Smooth muscle cell (in vitro differentiated cells): ENCODE data around the gene ATP6V0E1. TPM values are rescaled to one million over a fixed set of nuclear protein-coding genes. Genes with fewer than 3 reads are reported as not detected.

Experiments
- DNase-seq: peaks from one replicate; lab custom pipeline; 2025; ENCODE audit not compliant: unreplicated experiment; lab: John Stamatoyannopoulos, UW
- H2AFZ ChIP-seq: fragments of 200-600 bp; sonication (generic); 2 replicates; pipeline ENCODE4 v1.6.0; 2016; ENCODE audit warnings: antibody characterized with exemption, low read depth, mild to moderate bottlenecking
- H3F3A ChIP-seq: fragments of 200-600 bp; sonication (generic); 2 replicates; pipeline ENCODE4 v1.6.0; 2017; ENCODE audit warnings: antibody characterized with exemption, low read depth
- H3K27ac ChIP-seq: fragments of 200-600 bp; sonication (generic); 2 replicates; pipeline ENCODE4 v1.5.1; 2016; ENCODE audit warnings: low read depth, mild to moderate bottlenecking
- H3K27me3 ChIP-seq: fragments of 200-600 bp; sonication (generic); 2 replicates; pipeline ENCODE4 v1.6.1; 2016; ENCODE audit warnings: low read depth, mild to moderate bottlenecking
- H3K36me3 ChIP-seq: fragments of 200-600 bp; sonication (generic); 2 replicates; pipeline ENCODE4 v1.5.1; 2016; ENCODE audit warnings: low read depth
- H3K4me1 ChIP-seq: fragments of 200-600 bp; sonication (generic); 2 replicates; pipeline ENCODE4 v1.5.1; 2016; ENCODE audit warnings: low read depth
- H3K4me2 ChIP-seq: fragments of 200-600 bp; sonication (generic); 2 replicates; pipeline ENCODE4 v1.6.0; 2016; ENCODE audit warnings: mild to moderate bottlenecking
- H3K4me3 ChIP-seq: fragments of 200-600 bp; sonication (generic); 2 replicates; pipeline ENCODE4 v1.5.1; 2016; ENCODE audit warnings: mild to moderate bottlenecking
- H3K79me2 ChIP-seq: fragments of 200-600 bp; sonication (generic); 2 replicates; pipeline ENCODE4 v1.6.0; 2016; ENCODE audit warnings: low read depth, mild to moderate bottlenecking
- H3K9ac ChIP-seq: fragments of 200-600 bp; sonication (generic); 2 replicates; pipeline ENCODE4 v1.6.0; 2016; ENCODE audit warnings: low read depth
- H3K9me3 ChIP-seq: fragments of 200-600 bp; sonication (generic); replicated peaks from 2 replicates; pipeline ENCODE4 v1.5.1; 2016; ENCODE audit warnings: low read depth
- H4K20me1 ChIP-seq: fragments of 200-600 bp; sonication (generic); 2 replicates; pipeline ENCODE4 v1.6.0; 2016; ENCODE audit warnings: low read depth
- CTCF ChIP-seq: fragments of 200-600 bp; sonication (generic); IDR thresholded peaks from 2 replicates; pipeline ENCODE4 v1.5.1; 2017; ENCODE audit warnings: borderline replicate concordance, mild to moderate bottlenecking, antibody characterized with exemption; ENCODE audit not compliant: insufficient read depth, poor library complexity, severe bottlenecking
- WGBS: methylation state at CpG from one replicate; pipeline ENCODE4 v1.1.7; 2016; ENCODE audit warnings: low lambda C conversion rate; 5-methylcytosine and 5-hydroxymethylcytosine counted together
- polyA plus RNA-seq: library from polyadenylated mRNA; unstranded; fragments of >200 nt; fragmentation: Nextera tagmentation; extraction: Ambion mirVana; gene quantifications from 2 replicates; pipeline ENCODE4 v1.2.1, GENCODE V29; 2016
- total RNA-seq: library from RNA; depleted of rRNA; stranded (reverse); fragments of >200 nt; gene quantifications from 2 replicates; pipeline ENCODE4 v1.2.3, GENCODE V29; 2014

ATP6V0E1 gene
- total and polyA plus RNA-seq, 2 experiments from 2014 or later, result 247 to 431 TPM

- H3K4me1 ChIP-seq, result no peaks in the 10 kb centered on the region
- no peaks in the 10 kb centered on the region for H3K27me3 ChIP-seq
- H2AFZ ChIP-seq, result no peak overlapping the region
- no peak overlapping the region for H3K4me2 ChIP-seq
- DNase-seq, result no peak
- no peaks in the 10 kb centered on the region for H3K9me3 ChIP-seq
- no peaks in the 10 kb centered on the region for H4K20me1 ChIP-seq
- H3K9ac ChIP-seq, result no peak overlapping the region
- no peak overlapping the region for H3K27ac ChIP-seq
- H3K4me3 ChIP-seq, result no peak overlapping the region
- 78% methylated on average over 6 of the region's 6 CpGs for WGBS
- H3F3A ChIP-seq, result no peaks in the 10 kb centered on the region
- H3K36me3 ChIP-seq, result no peaks in the 10 kb centered on the region
- no peaks in the 10 kb centered on the region for H3K79me2 ChIP-seq
- TF ChIP-seq CTCF, result no peak
These were observed 64.2 kb downstream of the ATP6V0E1 start for GRCh38 chr5:173047838-173048105.

GRCh38 chr5:173050791-173051190, 67.2 kb downstream of the ATP6V0E1 start:
- DNase-seq, result no peak
- Histone ChIP-seq H3K27me3 (no peaks in the 10 kb centered on the region), H4K20me1 (no peaks in the 10 kb centered on the region), H3F3A (no peaks in the 10 kb centered on the region), H2AFZ (no peak overlapping the region), H3K4me3 (no peak overlapping the region), H3K36me3 (no peaks in the 10 kb centered on the region), H3K9ac (no peak overlapping the region), H3K27ac (no peak overlapping the region), H3K9me3 (no peaks in the 10 kb centered on the region), H3K4me1 (no peaks in the 10 kb centered on the region), H3K79me2 (no peaks in the 10 kb centered on the region), H3K4me2 (no peak overlapping the region)
- WGBS, result 77% methylated on average over 2 of the region's 2 CpGs
- TF ChIP-seq CTCF, result no peak

- no peaks in the 10 kb centered on the region for H3K27me3 ChIP-seq
- 71% methylated on average over 5 of the region's 5 CpGs for WGBS
- H3F3A ChIP-seq, result no peaks in the 10 kb centered on the region
- H3K4me1 ChIP-seq, result no peaks in the 10 kb centered on the region
- no peak overlapping the region for H2AFZ ChIP-seq
- H3K36me3 ChIP-seq, result no peaks in the 10 kb centered on the region
- no peak overlapping the region for H3K4me3 ChIP-seq
- H3K79me2 ChIP-seq, result no peaks in the 10 kb centered on the region
- no peak overlapping the region for H3K4me2 ChIP-seq
- H4K20me1 ChIP-seq, result no peaks in the 10 kb centered on the region
- no peak overlapping the region for H3K9ac ChIP-seq
- no peak overlapping the region for H3K27ac ChIP-seq
- DNase-seq, result no peak
- H3K9me3 ChIP-seq, result no peaks in the 10 kb centered on the region
- TF ChIP-seq CTCF, result no peak
These were observed 68.2 kb downstream of the ATP6V0E1 start for GRCh38 chr5:173051746-173052145.

GRCh38 chr5:173053041-173053440, 69.5 kb downstream of the ATP6V0E1 start:
- no peak for DNase-seq
- 94% methylated on average over 3 of the region's 3 CpGs for WGBS
- no peaks in the 10 kb centered on the region for H3K36me3 ChIP-seq
- H3K9me3 ChIP-seq, result no peaks in the 10 kb centered on the region
- H3K4me2 ChIP-seq, result no peak overlapping the region
- no peaks in the 10 kb centered on the region for H4K20me1 ChIP-seq
- no peak for TF ChIP-seq CTCF
- H3K27ac ChIP-seq, result no peak overlapping the region
- no peak overlapping the region for H2AFZ ChIP-seq
- no peaks in the 10 kb centered on the region for H3F3A ChIP-seq
- peaks cover 4% of the 10 kb centered on the region for H3K4me1 ChIP-seq
- H3K4me3 ChIP-seq, result no peak overlapping the region
- H3K9ac ChIP-seq, result no peak overlapping the region
- peaks cover 2% of the 10 kb centered on the region for H3K79me2 ChIP-seq
- H3K27me3 ChIP-seq, result no peaks in the 10 kb centered on the region
